Mammary microvascular endothelial cell (primary cell): Measurements from ENCODE around the gene ALDH1A2. TPM values are rescaled to one million over a fixed set of nuclear protein-coding genes. Genes with fewer than 3 reads are reported as not detected.

Experiments used
- total RNA-seq: library from RNA; depleted of rRNA; stranded (reverse); fragments of >200 nt; gene quantifications from 2 replicates; pipeline ENCODE4 v1.2.3, GENCODE V29; 2015

The ALDH1A2 gene
- 2.3 and 9.2 TPM in 2 replicates for total RNA-seq

DNA sequence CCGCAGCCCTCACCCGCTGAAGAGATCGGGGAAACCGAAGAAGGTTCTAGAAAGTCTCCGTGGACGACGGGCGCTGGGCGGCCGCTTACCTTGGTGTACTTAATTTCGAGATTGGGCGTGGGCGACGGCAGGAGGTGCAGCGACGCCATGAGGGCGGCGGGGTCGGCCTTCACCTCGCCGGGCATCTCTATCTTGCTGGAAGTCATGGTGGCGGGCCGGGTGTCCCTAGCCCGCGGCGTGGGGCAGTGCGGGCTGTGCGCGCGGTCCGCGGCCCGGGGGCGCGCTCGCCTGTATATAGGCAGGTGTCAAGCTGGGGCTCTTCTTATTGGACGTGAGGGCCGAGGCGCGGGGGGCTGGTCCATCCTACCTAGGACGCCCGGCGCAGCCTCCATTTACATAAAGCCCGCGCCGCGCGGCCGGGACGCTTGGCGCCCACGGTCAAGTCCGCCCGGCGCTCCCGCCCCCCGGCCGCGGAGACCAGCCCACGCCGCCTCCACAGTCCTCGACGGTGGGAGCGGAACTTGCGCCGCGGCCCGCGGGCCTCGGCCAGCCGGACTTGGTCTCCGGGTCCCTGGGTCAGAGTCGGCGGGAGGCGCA, at the start of gene ALDH1A2:
Gene ALDH1A2, minus strand, starts transcription at position 267 of the 597 bp plus-strand sequence. Its CDS starts 61 bp downstream, at position 206.

Other genes with a start within 250 kb of the ALDH1A2 start
- gene AQP9, start 72.7 kb upstream of the ALDH1A2 start, total RNA-seq = not detected in 2 replicates